Right ventricle myocardium inferior (tissue), 1 donor: ENCODE measurements around the gene SRRD. TPM values are rescaled to one million over a fixed set of nuclear protein-coding genes. Genes with fewer than 3 reads are reported as not detected.

Experiments
- ATAC-seq: fragments of 200-7000 bp; cut with Tn5 transposase; one replicate; pipeline ENCODE4 v1.9.1; 2020; ENCODE audit warnings: mild to moderate bottlenecking, moderate library complexity
- DNase-seq: peaks from one replicate; pipeline ENCODE4 v3.0.0; 2021; ENCODE audit errors: missing footprints
- intact Hi-C: fragments of 100-400 bp; cut with DNase I; formaldehyde crosslinking; loops from one replicate; pipeline ENCODE4 v1.11.0; 2022
- total RNA-seq: library from RNA; stranded (reverse); fragmentation: NEBNext Ultra II Directional; extraction: Animal tissue kit (Norgen Biotek cat#: 25700); gene quantifications from one replicate; pipeline ENCODE4 v1.2.1, GENCODE V29; 2021
- donor health status: DM: no; HTN: yes; CAD: no; lungs with severe emphysema.

The SRRD gene
- total RNA-seq, 1 donor from 2014 or later: 20.9 TPM

DNA sequence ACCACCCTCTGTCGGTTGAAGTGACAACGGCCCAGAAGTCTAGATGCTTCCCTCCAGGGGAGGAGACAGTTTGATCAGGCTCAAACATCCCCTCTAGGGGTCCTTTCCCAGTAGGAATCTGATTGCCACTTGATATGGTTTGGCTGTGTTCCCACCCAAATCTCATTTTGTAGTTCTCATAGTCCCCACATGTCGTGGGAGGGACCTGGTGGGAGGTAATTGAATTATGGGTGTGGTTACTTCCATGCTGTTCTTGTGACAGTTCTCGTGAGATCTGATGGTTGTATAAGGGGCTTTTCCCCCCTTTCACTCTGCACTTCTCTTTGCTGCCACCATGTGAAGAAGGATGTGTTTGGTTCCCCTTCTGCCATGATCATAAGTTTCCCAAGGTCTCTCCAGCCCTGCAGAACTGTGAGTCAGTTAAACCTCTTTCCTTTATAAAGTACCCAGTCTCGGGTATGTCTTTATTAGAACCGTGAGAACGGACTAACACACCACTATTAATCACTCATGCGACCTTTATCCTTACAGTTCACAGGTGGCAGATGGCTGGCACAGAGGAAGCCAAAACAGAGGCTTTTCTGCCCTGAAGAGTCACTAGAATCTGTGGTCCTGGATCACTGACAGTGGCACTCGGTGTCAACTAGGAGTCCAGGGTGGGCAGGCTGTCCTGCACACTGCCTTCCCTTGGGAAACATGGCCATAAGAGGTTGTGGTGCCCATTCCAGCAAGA, 33.1 kb upstream of the SRRD start:
- no peak for DNase-seq
- intact Hi-C loops: no loop called here
- ATAC-seq: no peak

GRCh38 chr22:26452236-26453016, 31.3 kb upstream of the SRRD start:
- intact Hi-C loops: no loop called here
- DNase-seq: no peak
- ATAC-seq: no peak

DNA sequence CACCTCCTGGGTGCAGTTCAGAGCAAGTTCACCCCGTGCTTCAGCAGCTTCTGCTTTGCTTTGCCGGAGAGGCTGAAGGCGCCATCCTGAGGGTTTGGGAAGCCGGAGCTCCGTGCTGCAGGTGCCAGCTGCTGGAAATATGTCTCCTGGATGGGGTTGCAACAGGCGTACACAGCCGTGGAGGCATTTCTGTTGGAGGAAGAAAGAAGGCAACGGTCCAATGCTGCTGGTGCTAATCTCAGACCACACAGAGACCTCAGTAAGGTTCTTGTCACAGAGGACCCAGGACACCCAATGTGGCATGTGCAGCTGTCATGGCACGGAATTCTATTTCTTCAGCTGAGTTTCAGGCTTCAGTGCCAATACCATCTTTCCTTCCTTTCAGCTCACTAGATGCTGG, 30.5 kb upstream of the SRRD start:
- DNase-seq (no peak), ATAC-seq (no peak)
- intact Hi-C loops: no loop called here

- intact Hi-C loops: no loop called here
- DNase-seq: no peak
- no peak for ATAC-seq
Observed at GRCh38 chr22:26453812-26454500, 29.7 kb upstream of the SRRD start.

GRCh38 chr22:26457661-26458272, 25.9 kb upstream of the SRRD start:
- ATAC-seq (no peak), DNase-seq (no peak)
- intact Hi-C loops: no loop called here

DNA sequence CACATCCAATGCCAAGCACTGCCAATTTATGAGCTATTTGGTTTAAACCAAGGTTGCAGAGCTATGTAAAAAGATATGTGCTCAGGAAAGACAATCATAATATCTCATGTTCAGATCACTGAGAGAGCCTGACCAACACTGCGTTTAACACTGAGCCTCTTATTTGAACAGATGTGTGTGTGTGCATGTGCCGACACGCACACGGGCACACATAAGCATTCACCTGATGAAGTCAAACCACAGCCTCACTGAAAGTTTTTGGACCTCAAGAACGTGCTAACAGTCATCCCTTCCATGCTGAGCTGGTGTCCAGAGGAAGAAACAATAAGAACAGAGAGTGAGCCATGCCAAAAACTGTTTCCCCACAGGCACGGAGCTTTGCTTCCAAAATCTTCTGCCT, 23.5 kb upstream of the SRRD start:
- intact Hi-C loops: loop anchor here (2.0 kb wide), 2 partner anchors 61 to 95 kb away; no protein-coding TSS in a partner anchor
- ATAC-seq (no peak), DNase-seq (no peak)

GRCh38 chr22:26461188-26461810, 22.4 kb upstream of the SRRD start:
- intact Hi-C loops: loop anchor here (2.0 kb wide), 2 partner anchors 62 to 96 kb away; no protein-coding TSS in a partner anchor
- DNase-seq: peak; percentile 58

GRCh38 chr22:26462051-26462450, 21.6 kb upstream of the SRRD start:
- DNase-seq (no peak), ATAC-seq (no peak)
- intact Hi-C loops: no loop called here

More at GRCh38 chr22:26461188-26461810, 22.4 kb upstream of the SRRD start:
- ATAC-seq: peak; percentile 47

- DNase-seq: no peak
- intact Hi-C loops: no loop called here
- no peak for ATAC-seq
Observed at GRCh38 chr22:26462641-26463040, 21.0 kb upstream of the SRRD start.

DNA sequence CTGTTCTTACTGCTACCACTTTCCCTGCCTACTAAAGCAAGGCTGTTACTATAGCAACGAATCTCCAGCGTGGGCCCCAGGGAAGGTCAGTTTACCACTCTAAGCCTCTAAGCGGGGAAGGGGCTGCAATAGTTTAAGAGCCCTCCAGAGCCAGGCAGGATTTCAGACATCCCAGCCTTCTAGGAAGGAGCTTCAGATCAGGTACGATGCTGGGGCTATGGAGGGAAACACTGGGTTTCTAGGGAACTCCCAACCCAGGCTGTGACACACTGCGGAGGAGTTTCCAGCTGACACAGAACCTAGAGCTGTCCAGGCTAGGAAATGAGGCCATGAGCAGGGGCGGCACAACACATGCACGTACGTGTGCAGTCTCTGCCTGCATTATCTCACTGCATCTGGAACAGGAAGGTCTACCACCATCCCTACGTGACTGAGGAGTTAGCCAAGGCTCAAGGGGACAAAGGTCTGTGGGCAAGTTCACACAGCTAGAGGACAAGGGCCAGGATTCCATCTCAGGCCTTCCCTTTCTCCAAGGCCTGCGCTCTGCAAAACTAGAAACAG, 20.5 kb upstream of the SRRD start:
- DNase-seq (no peak), ATAC-seq (no peak)

GRCh38 chr22:26463688-26464087, 20.0 kb upstream of the SRRD start:
- DNase-seq (no peak), ATAC-seq (no peak)
- intact Hi-C loops: no loop called here

More for the DNA sequence above, 20.5 kb upstream of the SRRD start:
- intact Hi-C loops: no loop called here

- no peak for DNase-seq
Observed at GRCh38 chr22:26464312-26464711, 19.4 kb upstream of the SRRD start.

DNA sequence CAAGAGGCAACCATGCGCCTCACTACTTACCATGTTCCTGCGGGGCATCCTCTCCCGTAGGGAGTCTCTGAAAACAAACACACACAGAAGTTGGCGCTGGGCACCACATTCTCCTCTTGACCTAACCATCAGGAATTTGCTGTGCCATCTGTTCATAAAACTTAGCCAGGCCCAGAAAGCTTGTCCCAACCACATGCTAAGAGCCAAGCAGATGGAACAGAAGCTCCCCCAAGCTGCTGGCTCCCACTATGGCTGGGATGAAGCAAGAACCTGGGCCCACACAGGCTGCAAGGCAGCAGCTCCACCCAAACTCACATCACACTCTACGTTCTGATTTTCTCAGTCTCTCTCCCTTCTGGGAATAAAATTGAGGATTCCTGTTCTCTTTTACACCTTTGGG, 17.5 kb upstream of the SRRD start:
- ATAC-seq (no peak), DNase-seq (no peak)
- intact Hi-C loops: no loop called here

More at GRCh38 chr22:26464312-26464711, 19.4 kb upstream of the SRRD start:
- intact Hi-C loops: no loop called here
- peak; percentile 62 for ATAC-seq

DNA sequence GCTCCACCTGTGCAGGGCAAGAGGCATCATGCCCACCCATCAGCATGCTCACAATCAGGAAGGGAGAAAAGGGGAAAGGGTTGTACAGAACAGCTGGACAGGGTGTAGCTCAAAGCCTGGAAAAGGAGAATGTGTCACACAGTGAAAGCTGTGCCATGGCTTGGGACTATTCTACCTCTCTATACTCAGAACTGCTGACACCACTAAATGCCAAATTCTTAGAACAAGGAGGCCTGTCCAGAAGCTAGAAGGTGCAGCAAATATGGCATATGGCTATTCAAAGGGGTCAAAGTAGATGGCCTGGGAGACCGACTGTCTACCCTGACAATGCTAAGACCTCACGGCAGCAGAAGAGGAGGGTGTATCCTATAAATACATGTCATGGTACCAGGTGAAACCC, 12.9 kb upstream of the SRRD start:
- no peak for ATAC-seq
- DNase-seq: no peak
- intact Hi-C loops: no loop called here

DNA sequence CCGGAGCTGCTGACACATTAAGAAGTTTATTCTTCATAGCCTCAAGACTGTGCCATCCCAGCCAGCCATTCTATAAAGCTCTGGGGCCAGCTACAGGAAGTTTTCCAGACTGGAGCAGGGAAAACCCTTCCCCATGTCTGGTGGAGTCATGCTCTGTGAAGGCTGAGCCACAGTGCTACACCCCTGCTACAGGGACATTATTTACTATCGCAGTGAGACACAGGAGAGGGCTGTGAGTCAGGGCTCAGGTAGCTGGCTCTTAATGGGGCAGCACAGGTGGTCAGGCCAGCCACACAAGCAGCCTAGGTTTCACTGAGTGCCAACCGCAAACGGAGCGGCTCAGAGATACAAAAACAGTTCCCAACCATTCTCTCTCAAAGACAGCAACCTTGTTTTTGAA, 12.2 kb upstream of the SRRD start:
- intact Hi-C loops: no loop called here
- ATAC-seq (no peak), DNase-seq (no peak)

- DNase-seq (no peak), ATAC-seq (no peak)
- intact Hi-C loops: no loop called here
Observed at GRCh38 chr22:26474682-26475081, 9.0 kb upstream of the SRRD start.

DNA sequence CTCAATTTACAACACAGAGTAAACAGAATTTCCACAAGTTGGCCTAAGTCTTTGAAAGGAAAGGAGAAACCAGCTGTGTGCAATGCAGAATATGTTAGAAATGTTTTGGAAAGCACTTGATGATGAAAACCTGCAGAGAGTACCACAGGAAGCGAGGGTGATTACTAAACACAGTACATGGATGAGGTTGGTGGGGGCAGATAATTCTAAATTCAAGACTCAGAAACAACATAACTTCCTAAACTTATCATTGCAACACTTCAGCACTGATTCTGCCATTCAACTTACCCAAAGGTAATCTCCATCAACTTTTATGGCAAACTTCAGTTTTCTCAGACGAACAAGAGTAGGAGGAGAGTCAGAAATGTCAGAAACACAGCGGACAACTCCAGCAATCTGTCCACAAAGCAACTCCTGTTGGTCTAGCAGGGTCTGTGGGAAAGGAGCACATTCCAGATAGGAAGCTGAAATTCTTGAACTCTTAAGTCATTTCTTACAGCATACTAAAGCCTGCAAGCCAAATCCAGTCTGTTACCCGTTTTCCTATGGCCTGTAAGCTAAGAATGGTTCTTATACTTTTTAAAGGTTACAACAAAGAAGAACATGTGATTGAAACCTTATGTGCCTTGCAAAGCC, 6.9 kb upstream of the SRRD start:
- intact Hi-C loops: no loop called here
- no peak for ATAC-seq
- DNase-seq: no peak

DNA sequence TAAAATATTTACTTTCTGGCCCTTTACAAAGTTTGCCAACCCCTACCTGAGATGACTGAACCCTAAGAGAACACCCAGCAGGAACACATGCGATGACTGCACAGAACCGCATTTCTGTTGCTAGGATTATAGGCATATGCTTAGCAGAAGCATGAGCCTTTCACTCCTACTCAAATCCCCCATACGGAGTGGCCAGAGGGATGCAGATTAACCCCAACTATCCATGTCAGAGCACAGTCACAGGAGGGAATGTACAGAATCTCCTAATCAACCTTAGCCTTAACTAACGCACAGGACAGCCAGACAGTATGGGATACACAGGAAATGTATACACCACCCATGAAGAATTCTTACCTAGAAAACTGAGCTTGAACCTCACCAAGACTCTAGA, 6.3 kb upstream of the SRRD start:
- intact Hi-C loops: no loop called here
- no peak for ATAC-seq
- no peak for DNase-seq
